HepG2 (cell line): ENCODE measurements around the gene GNG4. TPM values are rescaled to one million over a fixed set of nuclear protein-coding genes. Genes with fewer than 3 reads are reported as not detected.

ENCODE experiments used
- ATF1 ChIP-seq: IDR thresholded peaks from 2 replicates; pipeline ENCODE4 v1.6.1; 2016; ENCODE audit warnings: mild to moderate bottlenecking, control low read depth
- CENPX ChIP-seq: sonication (generic); formaldehyde crosslinking; IDR thresholded peaks from 2 replicates; pipeline ENCODE4 v1.9.0; 2021; ENCODE audit warnings: mild to moderate bottlenecking, missing genetic modification reagents, moderate library complexity
- CREB1 ChIP-seq, 2 experiments: fragments of 450-650 bp in 1 of 2; IDR thresholded peaks; 2 replicates each; pipeline ENCODE4 v1.6.1; 2016 to 2017; ENCODE audit warnings: control low read depth in 1 of 2, mild to moderate bottlenecking in 1 of 2, missing compliant biosample characterization in 1 of 2, missing genetic modification characterization in 1 of 2
- MED13 ChIP-seq: sonication (generic); formaldehyde crosslinking; IDR thresholded peaks from 2 replicates; pipeline ENCODE4 v1.5.0; 2020; ENCODE audit warnings: missing genetic modification reagents
- MTF1 ChIP-seq: sonication (generic); formaldehyde crosslinking; IDR thresholded peaks from 2 replicates; pipeline ENCODE4 v1.5.0; 2020; ENCODE audit warnings: missing genetic modification reagents
- NCOA5 ChIP-seq: sonication (generic); formaldehyde crosslinking; IDR thresholded peaks from 2 replicates; pipeline ENCODE4 v1.4.0; 2020; ENCODE audit warnings: missing genetic modification reagents
- RAD51 ChIP-seq: fragments of 450-650 bp; IDR thresholded peaks from 2 replicates; pipeline ENCODE4 v1.6.1; 2016; ENCODE audit warnings: borderline replicate concordance
- RARA ChIP-seq: IDR thresholded peaks from 2 replicates; pipeline ENCODE4 v1.6.1; 2016; ENCODE audit warnings: missing genetic modification reagents, missing compliant biosample characterization
- RFX5 ChIP-seq: IDR thresholded peaks from 2 replicates; pipeline ENCODE4 v1.6.1; 2011; ENCODE audit warnings: low read depth, low read length, improper control_type of control experiment
- SMAD9 ChIP-seq: sonication (generic); formaldehyde crosslinking; IDR thresholded peaks from 2 replicates; pipeline ENCODE4 v1.5.1; 2020; ENCODE audit warnings: mild to moderate bottlenecking, missing genetic modification reagents
- USF2 ChIP-seq, 2 experiments: sonication (generic) in 1 of 2; formaldehyde crosslinking in 1 of 2; IDR thresholded peaks; 2 replicates each; pipeline versions ENCODE4 v1.5.1 to v1.6.1; 2011 to 2020; ENCODE audit warnings: borderline replicate concordance in 1 of 2, low read depth in 1 of 2, low read length in 1 of 2, mild to moderate bottlenecking in 1 of 2, missing genetic modification reagents in 1 of 2, moderate library complexity in 1 of 2
- ZFP36L1 ChIP-seq: sonication (generic); formaldehyde crosslinking; IDR thresholded peaks from 2 replicates; pipeline ENCODE4 v1.8.0; 2022; ENCODE audit warnings: mild to moderate bottlenecking, missing genetic modification reagents, moderate library complexity
- ZNF235 ChIP-seq: sonication (generic); formaldehyde crosslinking; IDR thresholded peaks from 2 replicates; pipeline ENCODE4 v1.8.1; 2023; ENCODE audit warnings: mild to moderate bottlenecking, missing genetic modification reagents, borderline replicate concordance
- ZNF441 ChIP-seq: sonication (generic); formaldehyde crosslinking; IDR thresholded peaks from 2 replicates; pipeline ENCODE4 v1.7.0; 2021; ENCODE audit warnings: missing genetic modification reagents, borderline replicate concordance
- ZNF512B ChIP-seq: sonication (generic); formaldehyde crosslinking; IDR thresholded peaks from 2 replicates; pipeline ENCODE4 v1.5.1; 2020; ENCODE audit warnings: missing genetic modification reagents, mild to moderate bottlenecking, borderline replicate concordance
- polyA plus RNA-seq, 8 experiments: library from polyadenylated mRNA; depleted of rRNA in 3 of 8; stranded (reverse) in 7 of 8; unstranded in 1 of 8; fragments of >200 nt; fragmentation: Illumina TruSeq in 4 of 8; extraction: Trizol in 4 of 8; gene quantifications; 2 replicates each; pipeline versions ENCODE4 v1.2.1 to v1.2.3, GENCODE V29; 2011 to 2016; ENCODE audit warnings: low read depth in 4 of 8, missing spikeins in 1 of 8, mixed read lengths in 1 of 8; ENCODE audit not compliant: insufficient read depth in 1 of 8
- total RNA-seq, 5 experiments: library from RNA; depleted of rRNA; stranded (reverse); fragments of >200 nt; fragmentation: Illumina TruSeq; extraction: Trizol; gene quantifications; 2 replicates each; pipeline ENCODE4 v1.2.3, GENCODE V29; 2016; ENCODE audit warnings: low read depth in 1 of 5
- TF ChIP-seq, protein P1 (sequence below): sonication (generic); formaldehyde crosslinking; IDR thresholded peaks from 2 replicates; pipeline ENCODE4 v1.4.0; 2020; ENCODE audit warnings: missing genetic modification reagents
- TF ChIP-seq, protein P2 (sequence below): sonication (generic); formaldehyde crosslinking; IDR thresholded peaks from 2 replicates; pipeline ENCODE4 v1.4.0; 2020; ENCODE audit warnings: missing genetic modification reagents, borderline replicate concordance

GNG4 gene
- total and polyA plus RNA-seq, 2 of the 13 experiments (the other 11 are each of a cell fraction or from before 2014, with no cell fraction given), result 27.1 to 69.5 TPM

- TF ChIP-seq ZNF512B (CRISPR knock-in tag) (0 out of 2 replicates have a peak, but pooled peaks have one; percentile 31), RARA (CRISPR knock-in tag) (peak; percentile 78), SMAD9 (CRISPR knock-in tag) (no peak), MED13 (no peak; the same call in 1 of the 2 replicates), USF2 (IDR thresholded peaks at IDR 0.05; ENCODE audit: low read depth, low read length) (no peak), USF2 (CRISPR knock-in tag; IDR thresholded peaks at IDR 0.05; ENCODE audit: borderline replicate concordance) (peak; percentile 51; the same call in 1 of the 2 replicates), RAD51 (no peak), ZFP36L1 (CRISPR knock-in tag) (no peak), ATF1 (CRISPR knock-in tag) (peak; percentile 63; the same call in 1 of the 2 replicates), RFX5 (no peak), MTF1 (CRISPR knock-in tag) (no peak), CREB1 (IDR thresholded peaks at IDR 0.05) (0 out of 2 replicates have a peak, but pooled peaks have one; percentile 21), CREB1 (CRISPR knock-in tag; IDR thresholded peaks at IDR 0.05) (peak; percentile 79), ZNF235 (CRISPR knock-in tag) (no peak), ZNF441 (CRISPR knock-in tag) (0 out of 2 replicates have a peak, but pooled peaks have one; percentile 42), NCOA5 (no peak), CENPX (CRISPR knock-in tag) (no peak)
- TF ChIP-seq, protein P1, sequence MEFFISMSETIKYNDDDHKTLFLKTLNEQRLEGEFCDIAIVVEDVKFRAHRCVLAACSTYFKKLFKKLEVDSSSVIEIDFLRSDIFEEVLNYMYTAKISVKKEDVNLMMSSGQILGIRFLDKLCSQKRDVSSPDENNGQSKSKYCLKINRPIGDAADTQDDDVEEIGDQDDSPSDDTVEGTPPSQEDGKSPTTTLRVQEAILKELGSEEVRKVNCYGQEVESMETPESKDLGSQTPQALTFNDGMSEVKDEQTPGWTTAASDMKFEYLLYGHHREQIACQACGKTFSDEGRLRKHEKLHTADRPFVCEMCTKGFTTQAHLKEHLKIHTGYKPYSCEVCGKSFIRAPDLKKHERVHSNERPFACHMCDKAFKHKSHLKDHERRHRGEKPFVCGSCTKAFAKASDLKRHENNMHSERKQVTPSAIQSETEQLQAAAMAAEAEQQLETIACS, result no peak
- TF ChIP-seq, protein P2, sequence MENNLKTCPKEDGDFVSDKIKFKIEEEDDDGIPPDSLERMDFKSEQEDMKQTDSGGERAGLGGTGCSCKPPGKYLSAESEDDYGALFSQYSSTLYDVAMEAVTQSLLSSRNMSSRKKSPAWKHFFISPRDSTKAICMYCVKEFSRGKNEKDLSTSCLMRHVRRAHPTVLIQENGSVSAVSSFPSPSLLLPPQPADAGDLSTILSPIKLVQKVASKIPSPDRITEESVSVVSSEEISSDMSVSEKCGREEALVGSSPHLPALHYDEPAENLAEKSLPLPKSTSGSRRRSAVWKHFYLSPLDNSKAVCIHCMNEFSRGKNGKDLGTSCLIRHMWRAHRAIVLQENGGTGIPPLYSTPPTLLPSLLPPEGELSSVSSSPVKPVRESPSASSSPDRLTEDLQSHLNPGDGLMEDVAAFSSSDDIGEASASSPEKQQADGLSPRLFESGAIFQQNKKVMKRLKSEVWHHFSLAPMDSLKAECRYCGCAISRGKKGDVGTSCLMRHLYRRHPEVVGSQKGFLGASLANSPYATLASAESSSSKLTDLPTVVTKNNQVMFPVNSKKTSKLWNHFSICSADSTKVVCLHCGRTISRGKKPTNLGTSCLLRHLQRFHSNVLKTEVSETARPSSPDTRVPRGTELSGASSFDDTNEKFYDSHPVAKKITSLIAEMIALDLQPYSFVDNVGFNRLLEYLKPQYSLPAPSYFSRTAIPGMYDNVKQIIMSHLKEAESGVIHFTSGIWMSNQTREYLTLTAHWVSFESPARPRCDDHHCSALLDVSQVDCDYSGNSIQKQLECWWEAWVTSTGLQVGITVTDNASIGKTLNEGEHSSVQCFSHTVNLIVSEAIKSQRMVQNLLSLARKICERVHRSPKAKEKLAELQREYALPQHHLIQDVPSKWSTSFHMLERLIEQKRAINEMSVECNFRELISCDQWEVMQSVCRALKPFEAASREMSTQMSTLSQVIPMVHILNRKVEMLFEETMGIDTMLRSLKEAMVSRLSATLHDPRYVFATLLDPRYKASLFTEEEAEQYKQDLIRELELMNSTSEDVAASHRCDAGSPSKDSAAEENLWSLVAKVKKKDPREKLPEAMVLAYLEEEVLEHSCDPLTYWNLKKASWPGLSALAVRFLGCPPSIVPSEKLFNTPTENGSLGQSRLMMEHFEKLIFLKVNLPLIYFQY, result peak; percentile 85
Observed at GRCh38 chr1:235650341-235651169, 971 bp upstream of the GNG4 start (continued).
